CD4-positive, alpha-beta T cell (primary cell): ENCODE results near the gene TACC3. TPM values are rescaled to one million over a fixed set of nuclear protein-coding genes. Genes with fewer than 3 reads are reported as not detected.

Experiments used
- ATAC-seq: fragments of 200-7000 bp; cut with Tn5 transposase; one replicate; pipeline ENCODE4 v1.10.0; 2022; ENCODE audit warnings: mild to moderate bottlenecking; ENCODE audit not compliant: poor library complexity
- CTCF ChIA-PET: fragments of 350-600 bp; sonication (Branson Sonifier 250); formaldehyde crosslinking; loops from one replicate; lab custom pipeline; 2021; ENCODE audit warnings: antibody characterized with exemption, inconsistent platforms; lab: Charles Lee
- POLR2A ChIA-PET: fragments of 350-600 bp; sonication (Branson Sonifier 250); formaldehyde crosslinking; loops from one replicate; lab custom pipeline; 2021; ENCODE audit warnings: antibody characterized with exemption, inconsistent platforms; lab: Charles Lee
- DNase-seq, 14 experiments: peaks; one replicate each; pipeline ENCODE4 v3.0.0-alpha.2; 2013 to 2020; ENCODE audit warnings: mixed read lengths in 2 of 14
- H3K27ac ChIP-seq, 2 donors: one replicate each; pipeline versions ENCODE4 v1.5.1 to v1.7.0; 2013; ENCODE audit warnings: low read length in 2 of 2, low read depth in 1 of 2, mild to moderate bottlenecking in 1 of 2
- H3K27me3 ChIP-seq, 2 experiments: 1 replicate in 1 of 2; 2 replicates in 1 of 2; pipeline versions ENCODE4 v1.6.1 to v1.7.0; 2013; ENCODE audit warnings: low read length in 2 of 2, control low read depth in 1 of 2, mild to moderate bottlenecking in 1 of 2, moderate library complexity in 1 of 2; ENCODE audit not compliant: insufficient read depth in 2 of 2, control insufficient read depth in 1 of 2
- H3K36me3 ChIP-seq: one replicate; pipeline ENCODE4 v1.6.1; 2013; ENCODE audit warnings: low read length, control low read depth; ENCODE audit not compliant: insufficient read depth
- H3K4me1 ChIP-seq: one replicate; pipeline ENCODE4 v1.6.1; 2013; ENCODE audit warnings: low read length, control low read depth; ENCODE audit not compliant: insufficient read depth
- H3K4me3 ChIP-seq: one replicate; pipeline ENCODE4 v1.5.1; 2013; ENCODE audit warnings: mild to moderate bottlenecking, low read length, moderate library complexity
- H3K9me3 ChIP-seq, 2 experiments: 1 replicate in 1 of 2; 2 replicates in 1 of 2; pipeline versions ENCODE4 v1.6.1 to v1.7.0; 2013; ENCODE audit warnings: low read length in 2 of 2, mild to moderate bottlenecking in 2 of 2, control low read depth in 1 of 2, moderate library complexity in 1 of 2; ENCODE audit not compliant: control insufficient read depth in 1 of 2, insufficient read depth in 1 of 2
- H3K27ac Mint-ChIP-seq: one replicate; pipeline ENCODE4 v1.8.0; 2020; ENCODE audit warnings: mixed read lengths
- H3K27me3 Mint-ChIP-seq: one replicate; pipeline ENCODE4 v1.8.0; 2021; ENCODE audit warnings: mixed read lengths
- H3K36me3 Mint-ChIP-seq: one replicate; pipeline ENCODE4 v1.8.0; 2021; ENCODE audit warnings: low read depth, mixed read lengths
- H3K4me1 Mint-ChIP-seq: one replicate; pipeline ENCODE4 v1.8.0; 2021; ENCODE audit warnings: low read depth, mixed read lengths
- H3K4me3 Mint-ChIP-seq: one replicate; pipeline ENCODE4 v1.8.0; 2020; ENCODE audit warnings: mild to moderate bottlenecking, mixed read lengths
- H3K9me3 Mint-ChIP-seq: one replicate; pipeline ENCODE4 v1.8.0; 2020; ENCODE audit warnings: mixed read lengths
- intact Hi-C, 2 experiments: fragments of 100-400 bp; cut with DNase I in 1 of 2; cut with micrococcal nuclease in 1 of 2; formaldehyde crosslinking; loops; one replicate each; pipeline versions ENCODE4 v1.15.1 to v1.9.0; 2023 to 2025; cut with DNase I, micrococcal nuclease
- total RNA-seq, 174 experiments: library from RNA in 2 of 174; stranded (reverse) in 2 of 174; gene quantifications; one replicate each; pipeline ENCODE4 v1.2.3 and lab custom pipeline; 2021 to 2026
- TF ChIP-seq, protein P1 (sequence below): fragments of 200-600 bp; IDR thresholded peaks from one replicate; pipeline ENCODE4 v1.8.0; 2022; ENCODE audit warnings: antibody characterized with exemption, mild to moderate bottlenecking

Gene TACC3
- total RNA-seq, 2 experiments from 2014 or later, result 123 TPM

DNA sequence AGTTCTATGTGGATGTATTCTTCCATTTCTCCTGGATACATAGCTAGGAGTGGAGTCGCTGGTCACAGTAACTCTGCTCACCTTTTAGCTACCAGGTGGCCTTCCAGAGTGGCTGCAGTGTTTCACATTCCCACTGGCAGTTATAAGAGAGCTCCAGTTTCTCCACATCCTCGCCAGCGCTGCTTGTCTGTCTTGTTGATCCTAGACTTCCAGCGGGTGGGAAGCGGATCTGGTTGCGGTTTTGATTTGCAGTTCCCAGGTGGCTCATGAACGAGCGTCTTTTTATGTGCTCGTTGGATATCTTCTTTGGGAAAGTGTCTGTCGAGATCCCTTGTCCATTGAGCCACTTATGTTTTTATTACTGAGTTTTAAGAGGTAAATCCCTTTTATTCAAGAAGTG, 11.6 kb downstream of the TACC3 start:
- H3K27ac ChIP-seq, result no peak overlapping the region
- no peak for ATAC-seq
- POLR2A ChIA-PET, result no interaction called here
- intact Hi-C loops, result no loop called here
- peaks cover 92% of the 10 kb centered on the region for H3K36me3 ChIP-seq
- H3K9me3 Mint-ChIP-seq, result no peaks in the 10 kb centered on the region
- peaks cover 88% of the 10 kb centered on the region for H3K36me3 Mint-ChIP-seq
- H3K4me3 ChIP-seq, result no peak overlapping the region
- CTCF ChIA-PET, result no interaction called here
- peaks cover 6 to 16% of the 10 kb centered on the region in 2 experiments for H3K9me3 ChIP-seq
- H3K27me3 ChIP-seq, result no peaks in the 10 kb centered on the region
- H3K4me1 Mint-ChIP-seq, result peaks cover 11% of the 10 kb centered on the region
- TF ChIP-seq, protein P1, sequence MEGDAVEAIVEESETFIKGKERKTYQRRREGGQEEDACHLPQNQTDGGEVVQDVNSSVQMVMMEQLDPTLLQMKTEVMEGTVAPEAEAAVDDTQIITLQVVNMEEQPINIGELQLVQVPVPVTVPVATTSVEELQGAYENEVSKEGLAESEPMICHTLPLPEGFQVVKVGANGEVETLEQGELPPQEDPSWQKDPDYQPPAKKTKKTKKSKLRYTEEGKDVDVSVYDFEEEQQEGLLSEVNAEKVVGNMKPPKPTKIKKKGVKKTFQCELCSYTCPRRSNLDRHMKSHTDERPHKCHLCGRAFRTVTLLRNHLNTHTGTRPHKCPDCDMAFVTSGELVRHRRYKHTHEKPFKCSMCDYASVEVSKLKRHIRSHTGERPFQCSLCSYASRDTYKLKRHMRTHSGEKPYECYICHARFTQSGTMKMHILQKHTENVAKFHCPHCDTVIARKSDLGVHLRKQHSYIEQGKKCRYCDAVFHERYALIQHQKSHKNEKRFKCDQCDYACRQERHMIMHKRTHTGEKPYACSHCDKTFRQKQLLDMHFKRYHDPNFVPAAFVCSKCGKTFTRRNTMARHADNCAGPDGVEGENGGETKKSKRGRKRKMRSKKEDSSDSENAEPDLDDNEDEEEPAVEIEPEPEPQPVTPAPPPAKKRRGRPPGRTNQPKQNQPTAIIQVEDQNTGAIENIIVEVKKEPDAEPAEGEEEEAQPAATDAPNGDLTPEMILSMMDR, result no peak
- H3K27me3 Mint-ChIP-seq, result no peaks in the 10 kb centered on the region
- H3K4me3 Mint-ChIP-seq, result no peak overlapping the region
- H3K27ac Mint-ChIP-seq, result no peak overlapping the region
- H3K4me1 ChIP-seq, result peaks cover 31% of the 10 kb centered on the region
- no peak for DNase-seq

DNA sequence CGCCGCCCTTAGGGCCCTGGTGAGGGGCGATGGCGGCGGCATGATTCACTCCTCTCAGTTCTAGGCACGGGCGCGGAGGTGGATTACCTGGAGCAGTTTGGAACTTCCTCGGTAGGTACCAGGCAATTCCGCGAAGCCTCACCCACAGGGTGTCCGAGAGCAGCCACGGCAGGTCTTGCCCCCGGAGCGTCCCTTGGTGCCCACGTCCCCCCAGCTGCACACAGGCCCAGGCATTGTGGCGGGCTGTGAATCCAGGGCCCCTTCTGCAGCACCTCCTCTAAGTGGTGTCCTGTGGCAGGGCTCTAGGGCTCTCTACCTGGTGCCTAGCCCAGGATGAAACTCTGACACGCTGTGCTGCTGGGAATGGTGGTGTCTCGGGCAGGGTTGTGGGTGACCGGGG, 13.9 kb downstream of the TACC3 start:
- TF ChIP-seq, protein P1, result no peak
- Mint-ChIP-seq H3K4me3 (no peak overlapping the region), H3K9me3 (no peaks in the 10 kb centered on the region), H3K27ac (no peak overlapping the region), H3K4me1 (no peaks in the 10 kb centered on the region), H3K27me3 (no peaks in the 10 kb centered on the region), H3K36me3 (peaks cover 86% of the 10 kb centered on the region)
- ChIA-PET CTCF (no interaction called here), POLR2A (no interaction called here)
- H3K27ac ChIP-seq, result no peak overlapping the region
- peaks cover 15 to 32% of the 10 kb centered on the region in 2 experiments for H3K9me3 ChIP-seq
- intact Hi-C loops, result no loop called here
- H3K36me3 ChIP-seq, result peaks cover 92% of the 10 kb centered on the region
- no peaks in the 10 kb centered on the region for H3K27me3 ChIP-seq
- no peak overlapping the region for H3K4me3 ChIP-seq
- DNase-seq (no peak), ATAC-seq (no peak)
- peaks cover 10% of the 10 kb centered on the region for H3K4me1 ChIP-seq

GRCh38 chr4:1736812-1737211, 15.5 kb downstream of the TACC3 start:
- H3K27ac Mint-ChIP-seq, result no peak overlapping the region
- TF ChIP-seq, protein P1, result no peak
- intact Hi-C loops, result no loop called here
- Histone ChIP-seq H3K36me3 (peaks cover 92% of the 10 kb centered on the region), H3K4me3 (no peak overlapping the region), H3K4me1 (no peaks in the 10 kb centered on the region), H3K9me3 (peaks cover 15 to 32% of the 10 kb centered on the region in 2 experiments), H3K27ac (no peak overlapping the region), H3K27me3 (no peaks in the 10 kb centered on the region)
- peaks cover 86% of the 10 kb centered on the region for H3K36me3 Mint-ChIP-seq
- ATAC-seq (no peak), DNase-seq (no peak)
- H3K4me1 Mint-ChIP-seq, result no peaks in the 10 kb centered on the region
- ChIA-PET POLR2A (no interaction called here), CTCF (no interaction called here)
- no peak overlapping the region for H3K4me3 Mint-ChIP-seq
- no peaks in the 10 kb centered on the region for H3K27me3 Mint-ChIP-seq
- H3K9me3 Mint-ChIP-seq, result no peaks in the 10 kb centered on the region
